WTC11 (cell line): Measurements from ENCODE around the gene MAP4K4. TPM values are rescaled to one million over a fixed set of nuclear protein-coding genes. Genes with fewer than 3 reads are reported as not detected.
A peak's percentile ranks its signal among the peaks of the same experiment; 100 is the strongest.

ENCODE experiments used
- ATAC-seq: fragments of 200-7000 bp; cut with Tn5 transposase; 2 replicates; pipeline ENCODE4 v1.10.0; 2021; ENCODE audit warnings: mild to moderate bottlenecking, moderate library complexity
- CTCF ChIA-PET: fragments of 300-600 bp; sonication (Branson Sonifier 250); formaldehyde crosslinking; loops from one replicate; lab custom pipeline; 2021; ENCODE audit warnings: antibody characterized with exemption; lab: Charles Lee
- POLR2A ChIA-PET: fragments of 350-600 bp; sonication (Branson Sonifier 250); formaldehyde crosslinking; loops from one replicate; lab custom pipeline; 2021; ENCODE audit warnings: antibody characterized with exemption; lab: Charles Lee
- DNase-seq: peaks from one replicate; pipeline ENCODE4 v3.0.0; 2021; ENCODE audit warnings: low spot score
- H3K27ac Mint-ChIP-seq: 2 replicates; pipeline ENCODE4 v1.8.0; 2021; ENCODE audit warnings: mixed read lengths
- H3K27me3 Mint-ChIP-seq: 2 replicates; pipeline ENCODE4 v1.8.0; 2021; ENCODE audit warnings: low read depth, mild to moderate bottlenecking, moderate library complexity, mixed read lengths
- H3K36me3 Mint-ChIP-seq: 2 replicates; pipeline ENCODE4 v1.8.0; 2021; ENCODE audit warnings: mixed read lengths
- H3K4me1 Mint-ChIP-seq: 2 replicates; pipeline ENCODE4 v1.8.0; 2022; ENCODE audit warnings: mixed read lengths
- H3K4me3 Mint-ChIP-seq: 2 replicates; pipeline ENCODE4 v1.8.0; 2021; ENCODE audit warnings: mild to moderate bottlenecking, moderate library complexity, mixed read lengths
- H3K9me3 Mint-ChIP-seq: 2 replicates; pipeline ENCODE4 v1.8.0; 2021; ENCODE audit warnings: mixed read lengths
- ATF6 ChIP-seq: sonication (generic); formaldehyde crosslinking; IDR thresholded peaks from 2 replicates; pipeline ENCODE4 v1.8.1; 2023; ENCODE audit warnings: mild to moderate bottlenecking, missing genetic modification reagents
- ERG ChIP-seq: fragments of 250-450 bp; sonication (Bioruptor Pico); IDR thresholded peaks from 2 replicates; pipeline ENCODE4 v1.8.0; 2021; ENCODE audit warnings: mild to moderate bottlenecking
- FOXP4 ChIP-seq: sonication (generic); formaldehyde crosslinking; IDR thresholded peaks from 2 replicates; pipeline ENCODE4 v1.8.0; 2022; ENCODE audit warnings: mild to moderate bottlenecking, missing genetic modification reagents
- HMGXB4 ChIP-seq: sonication (generic); formaldehyde crosslinking; IDR thresholded peaks from 2 replicates; pipeline ENCODE4 v1.8.1; 2023; ENCODE audit warnings: mild to moderate bottlenecking, moderate library complexity, missing genetic modification reagents
- KAT7 ChIP-seq: sonication (generic); formaldehyde crosslinking; IDR thresholded peaks from 2 replicates; pipeline ENCODE4 v1.8.1; 2023; ENCODE audit warnings: missing genetic modification reagents, mild to moderate bottlenecking, borderline replicate concordance
- NFATC4 ChIP-seq: fragments of 250-450 bp; sonication (Bioruptor Pico); IDR thresholded peaks from 2 replicates; pipeline ENCODE4 v1.9.0; 2021; ENCODE audit warnings: mild to moderate bottlenecking
- NFYB ChIP-seq: sonication (generic); formaldehyde crosslinking; conservative IDR thresholded peaks from 2 replicates; pipeline ENCODE4 v1.8.0; 2022; ENCODE audit warnings: low read depth, missing genetic modification reagents
- PREB ChIP-seq: sonication (generic); formaldehyde crosslinking; IDR thresholded peaks from 2 replicates; pipeline ENCODE4 v1.8.1; 2022; ENCODE audit warnings: mild to moderate bottlenecking, missing genetic modification reagents, moderate library complexity, borderline replicate concordance
- RELA ChIP-seq: sonication (generic); formaldehyde crosslinking; IDR thresholded peaks from 2 replicates; pipeline ENCODE4 v1.8.1; 2022; ENCODE audit warnings: missing genetic modification reagents, mild to moderate bottlenecking, borderline replicate concordance
- RORB ChIP-seq: fragments of 250-450 bp; sonication (Bioruptor Pico); IDR thresholded peaks from 2 replicates; pipeline ENCODE4 v1.9.0; 2021; ENCODE audit warnings: mild to moderate bottlenecking
- TEAD1 ChIP-seq: sonication (generic); formaldehyde crosslinking; IDR thresholded peaks from 2 replicates; pipeline ENCODE4 v1.8.0; 2022; ENCODE audit warnings: mild to moderate bottlenecking, missing genetic modification reagents
- USF1 ChIP-seq: sonication (generic); formaldehyde crosslinking; IDR thresholded peaks from 2 replicates; pipeline ENCODE4 v1.8.0; 2022; ENCODE audit warnings: mild to moderate bottlenecking, missing genetic modification reagents
- USF2 ChIP-seq: sonication (generic); formaldehyde crosslinking; IDR thresholded peaks from 2 replicates; pipeline ENCODE4 v1.8.1; 2023; ENCODE audit warnings: mild to moderate bottlenecking, missing genetic modification reagents, moderate library complexity
- ZBTB43 ChIP-seq: sonication (generic); formaldehyde crosslinking; IDR thresholded peaks from 2 replicates; pipeline ENCODE4 v1.8.1; 2023; ENCODE audit warnings: mild to moderate bottlenecking, missing genetic modification reagents
- ZNF423 ChIP-seq: fragments of 250-450 bp; sonication (Bioruptor Pico); IDR thresholded peaks from 2 replicates; pipeline ENCODE4 v2.1.2; 2022; ENCODE audit warnings: mild to moderate bottlenecking, moderate library complexity
- total RNA-seq: library from RNA; stranded (reverse); gene quantifications from 3 replicates; pipeline ENCODE4 v1.2.3, GENCODE V29; 2021

MAP4K4 gene
- total RNA-seq, 1 experiment from 2014 or later: 112 TPM

- Mint-ChIP-seq H3K4me3 (no peak overlapping the region), H3K36me3 (peaks cover 8% of the 10 kb centered on the region), H3K27ac (peak overlapping the region; percentile 83; the same call in 1 of the 2 replicates), H3K27me3 (no peaks in the 10 kb centered on the region), H3K4me1 (peaks cover 69% of the 10 kb centered on the region), H3K9me3 (peaks cover 8% of the 10 kb centered on the region)
- no peak for ATAC-seq
- POLR2A ChIA-PET: interaction anchor here (0.6 kb wide), 1 partner anchor 13 kb away, joined by 3 read pairs; no protein-coding TSS in a partner anchor
- CTCF ChIA-PET: interaction anchor here (0.7 kb wide), 1 partner anchor 29 kb away, joined by 4 read pairs; no protein-coding TSS in a partner anchor
- no peak for TF ChIP-seq ZNF423 (CRISPR knock-in tag)
- no peak for TF ChIP-seq HMGXB4 (CRISPR knock-in tag)
- DNase-seq: no peak
Measured at GRCh38 chr2:101753720-101754490, 56.4 kb downstream of the MAP4K4 start.

GRCh38 chr2:101754618-101755017, 57.1 kb downstream of the MAP4K4 start:
- TF ChIP-seq RELA (CRISPR knock-in tag): no peak
- no peak for TF ChIP-seq ZBTB43 (CRISPR knock-in tag)
- no peak for TF ChIP-seq PREB (CRISPR knock-in tag)
- no peak for TF ChIP-seq ERG
- no peak for TF ChIP-seq NFATC4 (CRISPR knock-in tag)
- TF ChIP-seq ATF6 (CRISPR knock-in tag): no peak
- no peak for TF ChIP-seq FOXP4 (CRISPR knock-in tag)
- TF ChIP-seq RORB (CRISPR knock-in tag): no peak
- no peak for TF ChIP-seq KAT7 (CRISPR knock-in tag)
- no peak for TF ChIP-seq USF2 (CRISPR knock-in tag)
- no peak for TF ChIP-seq NFYB (CRISPR knock-in tag)
- TF ChIP-seq TEAD1: no peak
- no peak for TF ChIP-seq USF1 (CRISPR knock-in tag)
- TF ChIP-seq, all 79 proteins: peak for 0
- no peaks in the 10 kb centered on the region for H3K27me3 Mint-ChIP-seq
- no peak for DNase-seq
- peaks cover 8% of the 10 kb centered on the region for H3K9me3 Mint-ChIP-seq
- H3K36me3 Mint-ChIP-seq: peaks cover 8% of the 10 kb centered on the region
- H3K4me3 Mint-ChIP-seq: no peak overlapping the region
- POLR2A ChIA-PET: interaction anchor here (0.6 kb wide), 1 partner anchor 13 kb away, joined by 3 read pairs; no protein-coding TSS in a partner anchor
- ATAC-seq: no peak
- CTCF ChIA-PET: interaction anchor here (0.7 to 2.0 kb wide), 2 partner anchors 12 to 30 kb away, joined by 4 to 5 read pairs; no protein-coding TSS in a partner anchor
- H3K4me1 Mint-ChIP-seq: peaks cover 69% of the 10 kb centered on the region
- H3K27ac Mint-ChIP-seq: peak overlapping the region; percentile 67
